ENCODE results near the gene CCDC117.

The CCDC117 gene

DNA sequence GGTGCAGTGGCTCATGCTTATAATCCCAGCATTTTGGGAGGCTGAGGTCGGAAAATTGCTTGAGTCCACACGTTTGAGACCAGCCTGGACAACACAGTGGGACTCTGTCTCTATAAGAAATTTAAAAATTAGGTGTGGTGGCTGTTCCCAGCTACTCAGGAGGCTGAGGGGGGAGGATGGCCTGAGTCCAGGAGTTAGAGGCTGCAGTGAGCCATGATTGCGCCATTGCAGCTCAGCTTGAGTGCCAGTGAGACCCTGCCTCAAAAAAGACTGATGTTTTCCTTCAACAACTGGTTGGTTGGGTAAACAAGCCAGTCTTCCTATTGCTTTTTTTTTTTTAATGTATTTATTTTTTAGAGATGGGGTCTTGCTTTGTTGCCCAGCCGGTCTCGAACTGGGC lies 18.6 kb downstream of the CCDC117 start:
- Mint-ChIP-seq H3K27ac (no peak overlapping the region), H3K36me3 (ENCODE audit: low read depth) (peaks cover 77% of the 10 kb centered on the region)

DNA sequence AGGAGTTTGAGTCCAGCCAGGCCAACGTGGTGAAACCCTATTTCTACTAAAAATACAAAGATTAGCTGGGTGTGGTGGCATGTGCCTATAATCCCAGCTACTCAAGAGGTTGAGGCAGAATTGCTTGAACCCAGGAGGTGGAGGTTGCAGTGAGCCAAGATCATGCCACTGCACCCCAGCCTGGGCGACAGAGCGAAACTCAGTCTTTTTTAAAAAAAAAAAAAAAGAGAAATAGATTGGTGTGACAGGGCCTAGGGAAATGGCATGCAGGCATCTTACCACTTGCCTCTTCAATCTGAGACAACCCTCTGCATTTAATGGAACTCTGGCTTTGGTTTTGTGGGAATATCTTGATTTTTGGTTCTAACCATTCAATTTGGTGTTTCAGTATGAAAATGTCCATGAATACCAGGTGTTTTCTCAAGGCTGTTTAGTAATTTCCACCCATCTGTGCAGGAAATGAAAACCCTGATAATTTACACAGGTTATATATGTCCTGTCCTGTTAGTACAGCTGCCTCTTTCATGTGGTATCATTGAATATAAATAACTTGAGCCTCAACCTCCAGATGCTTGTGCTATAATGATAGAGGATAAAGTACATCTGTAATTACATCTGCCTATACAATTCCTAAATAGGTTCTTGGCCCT lies 19.5 kb downstream of the CCDC117 start:
- no peaks in the 10 kb centered on the region for H3K27me3 Mint-ChIP-seq
- peaks cover 77% of the 10 kb centered on the region for H3K36me3 Mint-ChIP-seq (ENCODE audit: low read depth)
- H3K9me3 Mint-ChIP-seq, result no peaks in the 10 kb centered on the region
- H3K4me3 Mint-ChIP-seq, result no peak overlapping the region
- H3K4me1 Mint-ChIP-seq (ENCODE audit: low read depth), result peaks cover 64% of the 10 kb centered on the region
- peak overlapping the region; percentile 85 for H3K27ac Mint-ChIP-seq
- DNase-seq, result no peak

More for the DNA sequence above, 18.6 kb downstream of the CCDC117 start:
- DNase-seq, result no peak
- H3K4me3 Mint-ChIP-seq, result no peak overlapping the region
- H3K4me1 Mint-ChIP-seq (ENCODE audit: low read depth), result peaks cover 56% of the 10 kb centered on the region
- H3K9me3 Mint-ChIP-seq, result no peaks in the 10 kb centered on the region
- H3K27me3 Mint-ChIP-seq, result no peaks in the 10 kb centered on the region

DNA sequence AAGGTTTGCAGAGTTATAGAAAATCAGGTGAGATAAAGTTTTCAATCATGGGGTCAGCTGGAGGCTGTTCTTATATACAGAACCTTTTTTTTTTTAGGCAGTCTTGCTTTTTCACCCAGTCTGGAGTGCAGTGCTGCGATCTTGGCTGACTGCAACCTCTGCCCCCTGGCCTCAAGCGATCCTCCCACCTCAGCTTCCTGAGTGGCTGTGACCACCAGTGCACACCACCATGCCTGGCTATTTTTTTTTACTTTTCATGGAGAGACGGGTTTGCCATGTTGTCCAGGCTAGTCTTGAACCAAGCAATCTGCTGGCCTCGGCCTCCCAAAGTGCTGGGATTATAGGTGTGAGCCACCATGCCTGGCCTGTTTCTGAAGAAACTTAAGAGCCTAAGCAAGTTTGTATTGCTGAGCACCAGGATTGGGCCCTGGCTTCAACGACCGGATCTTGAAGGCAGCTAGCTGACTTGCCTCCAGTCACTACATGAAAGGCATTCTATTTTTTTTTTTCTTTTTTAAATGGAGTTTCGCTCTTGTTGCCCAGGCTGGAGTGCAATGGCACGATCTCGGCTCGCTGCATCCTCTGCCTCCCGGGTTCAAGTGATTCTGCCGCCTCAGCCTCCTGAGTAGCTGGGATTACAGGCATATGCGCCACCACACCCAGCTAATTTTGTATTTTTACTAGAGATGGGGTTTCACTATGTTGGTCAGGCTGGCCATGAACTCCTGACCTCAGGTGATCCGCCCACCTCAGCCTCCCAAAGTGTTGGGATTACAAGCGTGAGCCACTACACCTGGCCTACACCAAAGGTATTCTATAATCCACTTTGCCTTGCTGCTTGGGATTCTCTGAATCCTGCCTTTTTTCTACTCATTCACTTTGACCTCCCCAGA lies 20.2 kb downstream of the CCDC117 start:
- H3K27ac Mint-ChIP-seq, result peak overlapping the region; percentile 85
- H3K4me1 Mint-ChIP-seq (ENCODE audit: low read depth), result peaks cover 71% of the 10 kb centered on the region
- H3K36me3 Mint-ChIP-seq (ENCODE audit: low read depth), result peaks cover 77% of the 10 kb centered on the region
- H3K27me3 Mint-ChIP-seq, result no peaks in the 10 kb centered on the region
- H3K4me3 Mint-ChIP-seq, result no peak overlapping the region
- DNase-seq, result no peak
- no peaks in the 10 kb centered on the region for H3K9me3 Mint-ChIP-seq

DNA sequence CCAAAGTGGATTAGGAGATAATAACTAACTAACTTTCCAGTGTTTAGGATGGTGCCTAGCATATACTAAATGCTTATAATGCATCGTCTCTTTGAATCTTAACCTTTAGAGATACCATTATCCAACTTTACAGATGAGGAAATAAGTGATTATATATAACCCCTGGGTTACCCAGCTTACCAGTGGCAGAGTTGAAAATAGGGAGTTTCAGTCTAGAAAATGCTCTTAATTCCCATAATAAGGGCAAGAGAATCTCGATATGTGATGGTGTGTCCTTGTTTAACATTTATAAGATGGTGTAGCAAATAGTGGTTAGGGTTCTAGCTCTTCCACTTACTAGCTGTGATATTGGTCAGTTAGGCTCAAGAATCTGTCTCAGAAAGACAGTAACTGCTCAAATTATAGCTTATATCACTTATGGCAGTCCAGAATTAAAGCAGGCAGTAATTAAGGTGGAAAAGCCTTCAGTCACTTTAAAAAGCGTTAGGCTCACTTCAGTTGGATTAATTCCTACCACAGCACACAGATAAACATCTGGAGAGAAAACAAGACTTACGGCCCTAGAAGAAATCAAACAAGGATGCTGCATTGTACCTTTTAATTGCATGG lies 21.6 kb downstream of the CCDC117 start:
- Mint-ChIP-seq H3K9me3 (no peaks in the 10 kb centered on the region), H3K27ac (no peak overlapping the region), H3K36me3 (ENCODE audit: low read depth) (peaks cover 79% of the 10 kb centered on the region), H3K27me3 (no peaks in the 10 kb centered on the region), H3K4me3 (no peak overlapping the region), H3K4me1 (ENCODE audit: low read depth) (peaks cover 82% of the 10 kb centered on the region)
- no peak for DNase-seq

DNA sequence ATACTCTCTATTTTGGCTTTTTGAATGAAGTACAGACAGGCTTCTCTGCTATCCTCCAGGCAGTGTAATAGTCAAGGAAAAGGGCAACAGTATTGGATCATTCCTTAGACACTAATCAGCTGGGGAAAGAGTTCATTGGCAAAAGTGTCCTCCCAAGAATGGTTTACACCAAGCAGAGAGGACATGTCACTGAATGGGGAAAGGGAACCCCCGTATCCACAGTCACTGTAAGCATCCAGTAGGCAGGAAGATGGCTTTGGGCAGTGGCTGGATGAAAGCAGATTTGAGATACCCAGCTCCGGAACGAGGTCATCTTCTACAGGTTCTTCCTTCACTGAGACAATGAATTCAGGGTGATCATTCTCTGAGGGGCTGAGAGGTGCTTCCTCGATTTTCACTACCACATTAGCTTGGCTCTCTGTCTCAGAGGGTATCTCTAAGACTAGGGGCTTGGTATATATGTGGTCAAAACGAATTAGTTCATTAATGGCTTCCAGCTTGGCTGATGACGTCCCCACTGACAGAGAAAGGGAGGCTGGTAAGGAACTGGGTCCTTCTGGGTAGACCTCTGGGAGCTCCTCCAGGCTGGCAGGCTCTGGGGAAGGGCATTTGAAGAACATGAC lies 22.7 kb downstream of the CCDC117 start:
- H3K4me1 Mint-ChIP-seq (ENCODE audit: low read depth), result peaks cover 78% of the 10 kb centered on the region
- H3K4me3 Mint-ChIP-seq, result peak overlapping the region; percentile 1
- no peak for DNase-seq
- H3K27me3 Mint-ChIP-seq, result no peaks in the 10 kb centered on the region
- H3K9me3 Mint-ChIP-seq, result no peaks in the 10 kb centered on the region
- peaks cover 80% of the 10 kb centered on the region for H3K36me3 Mint-ChIP-seq (ENCODE audit: low read depth)
- peak overlapping the region; percentile 85 for H3K27ac Mint-ChIP-seq

DNA sequence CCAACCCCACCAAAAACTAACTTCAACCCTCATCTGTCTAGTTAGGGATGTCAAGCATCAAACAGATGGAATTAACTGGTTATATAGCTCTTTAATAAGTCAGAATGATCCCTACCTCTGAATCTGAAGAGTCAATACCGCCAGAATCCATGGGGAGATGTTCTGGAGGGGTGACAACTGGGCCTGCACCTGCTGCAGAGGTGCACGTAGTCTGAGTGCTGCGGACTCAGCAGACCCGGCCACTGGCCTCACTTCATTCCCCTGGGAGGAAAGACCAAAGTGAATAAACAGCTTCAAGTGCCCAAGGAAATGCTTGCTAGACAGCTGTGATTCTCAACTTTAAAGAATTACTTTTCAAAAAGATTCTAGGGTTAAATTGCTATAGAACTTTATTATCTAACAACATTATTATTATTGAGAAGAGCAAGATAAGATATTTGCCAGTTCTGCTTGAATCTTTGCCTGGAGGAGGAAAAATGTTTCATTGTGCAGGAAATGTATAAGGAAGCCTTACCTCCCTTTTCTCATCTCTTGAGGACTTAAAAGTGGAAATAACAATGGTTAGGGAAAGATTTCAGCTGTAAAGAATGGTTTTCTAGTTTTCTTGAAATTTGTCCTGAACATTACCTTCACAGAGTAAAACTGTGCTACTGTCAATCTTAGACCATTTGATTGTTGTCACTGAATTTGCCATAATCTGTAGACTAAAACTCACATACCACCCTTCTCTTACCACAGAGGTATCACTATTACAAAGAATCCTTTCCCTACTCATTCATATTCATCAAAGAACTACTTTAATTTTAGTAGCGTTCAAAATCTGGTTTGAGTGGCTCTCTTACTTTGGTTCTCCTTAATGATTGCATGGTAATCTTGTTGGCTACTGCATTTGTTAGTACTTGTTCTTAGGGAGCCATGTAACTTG lies 23.7 kb downstream of the CCDC117 start:
- Mint-ChIP-seq H3K27ac (peak overlapping the region; percentile 85), H3K4me1 (ENCODE audit: low read depth) (peaks cover 70% of the 10 kb centered on the region), H3K27me3 (no peaks in the 10 kb centered on the region), H3K4me3 (peak overlapping the region; percentile 46), H3K36me3 (ENCODE audit: low read depth) (peaks cover 83% of the 10 kb centered on the region), H3K9me3 (no peaks in the 10 kb centered on the region)
- DNase-seq, result no peak

DNA sequence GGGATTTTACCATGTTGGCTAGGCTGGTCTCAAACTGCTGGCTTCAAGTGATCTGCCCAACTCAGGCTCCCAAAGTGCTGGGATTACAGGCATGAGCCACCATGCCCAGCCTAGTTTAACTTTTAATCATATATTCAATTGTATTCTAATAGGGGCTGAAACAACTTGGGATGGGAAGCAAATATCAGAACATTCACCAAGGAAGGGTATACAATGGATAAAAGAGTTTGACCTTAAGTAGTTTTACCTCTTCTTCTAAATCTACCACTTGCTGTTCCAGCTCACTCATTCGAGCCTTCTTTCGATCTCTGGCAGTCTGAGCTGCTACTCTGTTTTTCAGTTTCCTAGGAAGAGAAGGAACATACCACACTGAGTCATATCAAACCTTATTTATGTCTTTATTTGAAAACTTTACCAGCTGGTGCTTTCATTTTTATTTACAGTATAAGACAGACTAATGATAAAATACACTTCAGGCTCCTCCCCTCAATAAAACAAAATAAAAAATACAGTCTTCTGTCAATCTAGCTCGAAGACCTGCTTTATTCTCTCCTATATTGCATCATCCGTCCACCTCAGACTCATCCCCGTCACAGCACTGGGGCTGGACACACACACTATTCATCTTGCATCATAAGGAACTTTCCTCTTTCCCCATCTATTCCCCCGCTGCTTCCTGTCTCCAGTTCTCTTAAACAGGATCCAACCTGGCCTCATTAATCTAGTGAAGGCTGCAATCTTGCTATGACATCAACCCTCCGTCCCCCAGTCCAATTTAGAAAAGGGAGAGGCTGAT lies 26.5 kb downstream of the CCDC117 start:
- H3K27me3 Mint-ChIP-seq, result no peaks in the 10 kb centered on the region
- H3K4me3 Mint-ChIP-seq, result peak overlapping the region; percentile 86
- H3K4me1 Mint-ChIP-seq (ENCODE audit: low read depth), result peaks cover 64% of the 10 kb centered on the region
- H3K36me3 Mint-ChIP-seq (ENCODE audit: low read depth), result peaks cover 80% of the 10 kb centered on the region
- peak overlapping the region; percentile 98 for H3K27ac Mint-ChIP-seq
- H3K9me3 Mint-ChIP-seq, result no peaks in the 10 kb centered on the region
- DNase-seq, result peak; percentile 56

DNA sequence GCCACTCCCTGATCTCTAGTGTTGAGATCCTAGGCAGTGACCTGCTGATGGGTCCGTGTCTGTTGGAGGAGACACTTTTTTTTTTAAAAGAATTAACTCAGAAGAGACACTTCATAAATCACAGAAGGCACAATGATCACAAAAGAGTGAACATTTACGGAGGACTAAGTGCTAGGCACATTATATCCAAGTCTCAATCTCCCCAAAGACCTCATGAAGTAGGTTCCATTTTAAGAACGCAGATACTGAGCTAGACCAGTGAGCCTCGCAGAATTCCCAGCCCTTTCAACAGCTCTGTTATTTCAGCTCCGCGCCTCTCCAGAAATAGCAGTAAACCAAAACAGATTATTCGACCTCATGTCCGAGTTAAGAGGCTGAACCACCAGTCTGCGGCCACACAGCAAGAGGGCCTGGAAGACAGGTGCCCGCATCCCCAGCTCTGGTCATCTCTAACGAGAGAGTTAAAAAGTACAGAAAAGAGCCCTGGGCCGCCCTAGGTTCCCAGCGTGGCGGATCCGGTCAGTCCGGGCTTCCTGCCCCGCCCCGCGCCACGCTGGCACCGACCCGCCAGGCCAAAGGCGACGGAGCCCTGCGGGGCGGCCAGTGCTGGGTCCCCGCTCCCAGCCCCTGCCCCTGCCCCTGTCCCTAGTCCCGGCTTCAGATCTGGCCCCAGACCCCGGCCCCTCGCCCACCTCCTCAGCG lies 27.3 kb downstream of the CCDC117 start:
- Mint-ChIP-seq H3K27ac (peak overlapping the region; percentile 98), H3K36me3 (ENCODE audit: low read depth) (peaks cover 79% of the 10 kb centered on the region)
- DNase-seq, result no peak

DNA sequence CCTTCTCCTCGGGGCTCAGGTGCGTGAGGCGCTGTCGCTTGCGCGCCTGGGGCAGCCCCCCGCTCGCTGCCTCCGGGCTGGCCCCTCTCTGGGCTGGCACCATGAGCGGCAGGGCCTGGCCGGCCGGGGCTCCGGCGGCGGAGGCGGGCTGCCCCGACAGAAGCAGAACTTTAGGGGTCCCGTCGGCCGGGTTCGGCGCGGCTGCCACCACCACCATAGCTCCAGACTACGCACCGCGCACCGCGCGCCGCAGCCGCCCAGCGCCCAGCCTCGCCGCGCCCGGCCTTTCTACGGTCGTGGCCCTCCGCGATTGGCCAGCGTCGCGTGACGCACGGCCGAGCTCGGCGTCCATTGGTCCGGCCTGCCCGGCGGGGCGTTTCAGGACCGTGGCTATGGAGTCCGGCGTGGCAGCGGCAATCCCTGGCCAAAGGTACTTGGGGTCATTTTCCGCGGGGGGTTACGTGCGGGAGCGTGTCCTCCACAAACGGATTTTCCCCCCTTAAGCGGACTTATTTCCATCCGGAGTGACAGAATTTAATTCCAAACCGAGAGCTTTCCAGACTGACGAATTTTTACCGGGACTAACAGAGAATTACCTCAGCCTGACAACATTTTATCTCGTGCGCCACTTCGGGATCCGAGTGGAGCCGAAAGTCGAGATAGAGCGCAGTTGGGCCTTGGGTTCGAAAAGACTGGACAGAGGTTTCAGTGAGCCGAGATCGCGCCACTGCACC lies 28.0 kb downstream of the CCDC117 start, which contains the start of gene XBP1:
XBP1 (minus strand) TSS at position 262 of the 734 bp plus-strand sequence.
- Mint-ChIP-seq H3K4me1 (ENCODE audit: low read depth) (peaks cover 51% of the 10 kb centered on the region), H3K9me3 (no peaks in the 10 kb centered on the region), H3K36me3 (ENCODE audit: low read depth) (peaks cover 72% of the 10 kb centered on the region), H3K4me3 (peak within 1 kb of the TSS; percentile 86), H3K27ac (peak within 1 kb of the TSS; percentile 98), H3K27me3 (no peaks in the 10 kb centered on the region)
- peak; percentile 94 for DNase-seq

More for the DNA sequence above, 27.3 kb downstream of the CCDC117 start:
- no peaks in the 10 kb centered on the region for H3K27me3 Mint-ChIP-seq
- peaks cover 57% of the 10 kb centered on the region for H3K4me1 Mint-ChIP-seq (ENCODE audit: low read depth)
- peak overlapping the region; percentile 86 for H3K4me3 Mint-ChIP-seq
- no peaks in the 10 kb centered on the region for H3K9me3 Mint-ChIP-seq

DNA sequence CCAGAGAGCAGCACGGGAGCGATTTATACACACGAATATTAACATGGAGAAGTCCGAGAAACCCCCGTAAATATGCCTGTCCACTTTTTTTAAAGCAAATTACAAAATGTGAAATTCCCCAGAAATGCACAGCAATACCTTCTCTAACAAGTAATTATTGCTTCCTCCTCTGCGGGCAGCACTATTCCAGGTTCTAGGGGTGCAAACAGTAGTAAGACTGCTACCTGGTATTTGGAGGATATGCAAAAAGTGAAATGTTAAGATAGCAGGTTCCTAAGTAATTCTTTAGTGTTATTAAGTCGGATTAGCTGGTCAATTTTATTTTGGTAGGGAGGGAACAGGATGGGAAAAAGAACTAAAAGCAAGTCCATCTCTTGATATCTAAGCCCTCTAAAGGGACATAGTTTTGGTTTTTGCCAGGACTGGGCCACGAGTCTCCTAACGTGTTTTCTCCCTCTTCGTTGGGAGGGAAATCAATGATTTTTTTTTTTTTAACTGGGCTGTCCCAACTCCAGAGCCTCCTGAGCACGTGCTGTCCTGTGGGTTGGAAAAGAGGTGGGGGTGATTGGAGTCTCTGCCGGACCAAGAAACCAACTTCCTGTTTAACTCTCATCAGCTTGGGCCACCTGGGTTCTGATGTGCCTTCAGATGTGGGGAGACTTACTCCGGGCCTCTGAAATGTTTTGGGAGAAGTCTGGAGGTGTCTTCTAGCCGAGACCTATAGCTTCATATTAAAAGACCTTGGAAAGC lies 29.5 kb downstream of the CCDC117 start:
- H3K27ac Mint-ChIP-seq, result peak overlapping the region; percentile 93
- no peak for DNase-seq
- H3K9me3 Mint-ChIP-seq, result no peaks in the 10 kb centered on the region
- peaks cover 37% of the 10 kb centered on the region for H3K4me1 Mint-ChIP-seq (ENCODE audit: low read depth)
- no peaks in the 10 kb centered on the region for H3K27me3 Mint-ChIP-seq
- H3K4me3 Mint-ChIP-seq, result peak overlapping the region; percentile 86
- peaks cover 59% of the 10 kb centered on the region for H3K36me3 Mint-ChIP-seq (ENCODE audit: low read depth)

DNA sequence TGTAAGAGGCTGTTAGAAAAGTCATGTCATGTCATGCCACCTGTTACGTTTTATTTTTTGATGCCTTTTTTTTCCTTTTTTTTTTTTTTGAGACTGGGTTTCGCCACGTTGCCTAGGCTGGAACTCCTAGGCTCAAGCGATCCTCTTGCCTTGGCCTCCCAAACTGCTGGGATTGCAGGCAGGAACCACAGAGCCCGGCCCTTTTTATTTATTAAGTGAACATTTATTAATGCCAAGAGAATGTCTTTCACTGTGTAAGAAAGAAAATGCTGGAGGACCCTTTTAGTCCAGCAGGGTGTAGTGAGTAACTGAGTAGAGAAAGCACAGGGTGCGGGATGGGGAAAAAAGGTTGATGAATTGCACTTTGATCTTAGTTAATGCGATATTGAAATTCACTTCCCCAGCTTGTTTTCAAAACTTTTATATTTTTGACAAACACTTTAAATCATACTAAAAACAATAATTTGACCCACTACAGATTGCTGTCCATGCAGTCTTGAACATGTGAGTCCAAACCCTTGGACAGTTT lies 30.2 kb downstream of the CCDC117 start:
- Mint-ChIP-seq H3K4me3 (peak overlapping the region; percentile 86), H3K27ac (peak overlapping the region; percentile 93), H3K36me3 (ENCODE audit: low read depth) (peaks cover 54% of the 10 kb centered on the region), H3K9me3 (no peaks in the 10 kb centered on the region), H3K4me1 (ENCODE audit: low read depth) (peaks cover 34% of the 10 kb centered on the region), H3K27me3 (no peaks in the 10 kb centered on the region)
- DNase-seq, result no peak
